Mesothelial cell of epicardium (in vitro differentiated cells): ENCODE results near the gene OTOG. TPM values are rescaled to one million over a fixed set of nuclear protein-coding genes. Genes with fewer than 3 reads are reported as not detected.

Experiments used
- DNase-seq, 2 experiments: peaks; one replicate each; pipeline ENCODE4 v3.0.0; 2021; ENCODE audit warnings: low spot score in 2 of 2; ENCODE audit not compliant: unreplicated experiment in 2 of 2
- H3K27ac Mint-ChIP-seq: 2 replicates; pipeline ENCODE4 v1.8.0; 2021; ENCODE audit warnings: mixed read lengths
- H3K27me3 Mint-ChIP-seq: 2 replicates; pipeline ENCODE4 v1.8.0; 2021; ENCODE audit warnings: low read depth, mixed read lengths
- H3K36me3 Mint-ChIP-seq: 2 replicates; pipeline ENCODE4 v1.8.0; 2021; ENCODE audit warnings: mixed read lengths
- H3K4me1 Mint-ChIP-seq: 2 replicates; pipeline ENCODE4 v1.8.0; 2021; ENCODE audit warnings: mixed read lengths
- H3K4me3 Mint-ChIP-seq: 2 replicates; pipeline ENCODE4 v1.8.0; 2021; ENCODE audit warnings: mild to moderate bottlenecking, moderate library complexity, mixed read lengths
- H3K9me3 Mint-ChIP-seq: 2 replicates; pipeline ENCODE4 v1.8.0; 2021; ENCODE audit warnings: mixed read lengths
- CTCF ChIP-seq: fragments of 200-600 bp; sonication (generic); IDR thresholded peaks from one replicate; pipeline ENCODE4 v1.5.0; 2021; ENCODE audit warnings: antibody characterized with exemption; ENCODE audit not compliant: unreplicated experiment
- total RNA-seq: library from RNA; stranded (reverse); gene quantifications from 3 replicates; pipeline ENCODE4 v1.2.1, GENCODE V29; 2021

OTOG gene
- total RNA-seq, 1 donor from 2014 or later: 1.8 TPM

- TF ChIP-seq CTCF: no peak
- Mint-ChIP-seq H3K4me3 (no peak overlapping the region), H3K27me3 (peaks cover 47% of the 10 kb centered on the region), H3K4me1 (no peaks in the 10 kb centered on the region), H3K27ac (no peak overlapping the region), H3K9me3 (no peaks in the 10 kb centered on the region), H3K36me3 (no peaks in the 10 kb centered on the region)
- no peak for DNase-seq
These were observed 17.9 kb upstream of the OTOG start for GRCh38 chr11:17528906-17529843.

GRCh38 chr11:17529844-17530185, 17.2 kb upstream of the OTOG start:
- no peaks in the 10 kb centered on the region for H3K36me3 Mint-ChIP-seq
- H3K9me3 Mint-ChIP-seq: no peaks in the 10 kb centered on the region
- no peaks in the 10 kb centered on the region for H3K4me1 Mint-ChIP-seq
- DNase-seq: no peak
- H3K27me3 Mint-ChIP-seq: peaks cover 44% of the 10 kb centered on the region
- no peak for TF ChIP-seq CTCF
- no peak overlapping the region for H3K4me3 Mint-ChIP-seq
- H3K27ac Mint-ChIP-seq: no peak overlapping the region

- DNase-seq: no peak
- no peaks in the 10 kb centered on the region for H3K9me3 Mint-ChIP-seq
- TF ChIP-seq CTCF: no peak
- H3K27me3 Mint-ChIP-seq: peaks cover 51% of the 10 kb centered on the region
- no peak overlapping the region for H3K4me3 Mint-ChIP-seq
- H3K4me1 Mint-ChIP-seq: no peaks in the 10 kb centered on the region
- H3K27ac Mint-ChIP-seq: no peak overlapping the region
- H3K36me3 Mint-ChIP-seq: no peaks in the 10 kb centered on the region
These were observed 15.9 kb upstream of the OTOG start for GRCh38 chr11:17531071-17531600.

DNA sequence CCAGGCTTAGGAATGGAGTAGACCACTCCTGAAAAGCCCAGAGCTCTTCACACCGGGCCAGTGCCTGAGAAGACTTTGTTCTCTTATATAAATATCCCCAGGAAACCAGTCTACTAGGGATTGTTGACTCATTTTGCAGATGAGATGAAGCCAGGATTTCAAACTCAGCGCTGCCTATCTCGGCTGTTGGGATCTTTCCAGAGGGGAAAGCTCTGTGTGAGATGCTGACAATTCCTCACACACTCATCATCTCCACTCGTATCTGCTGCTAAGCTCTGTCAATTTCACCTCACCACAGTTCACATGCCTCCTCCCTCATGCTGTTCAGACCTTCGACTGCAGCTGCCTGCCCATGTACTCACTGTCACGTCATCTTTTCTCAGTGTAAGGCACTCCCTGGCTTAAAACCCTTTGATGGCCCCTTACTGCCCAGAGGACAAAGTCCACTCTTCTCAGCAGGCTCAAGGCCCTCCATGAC, 15.4 kb upstream of the OTOG start:
- TF ChIP-seq CTCF: no peak
- Mint-ChIP-seq H3K27ac (no peak overlapping the region), H3K9me3 (no peaks in the 10 kb centered on the region), H3K36me3 (no peaks in the 10 kb centered on the region), H3K4me1 (no peaks in the 10 kb centered on the region), H3K27me3 (peaks cover 54% of the 10 kb centered on the region), H3K4me3 (no peak overlapping the region)
- no peak for DNase-seq

GRCh38 chr11:17532784-17533183, 14.3 kb upstream of the OTOG start:
- no peaks in the 10 kb centered on the region for H3K4me1 Mint-ChIP-seq
- no peak for TF ChIP-seq CTCF
- DNase-seq: no peak
- no peaks in the 10 kb centered on the region for H3K36me3 Mint-ChIP-seq
- H3K27ac Mint-ChIP-seq: no peak overlapping the region
- H3K27me3 Mint-ChIP-seq: peaks cover 64% of the 10 kb centered on the region
- no peaks in the 10 kb centered on the region for H3K9me3 Mint-ChIP-seq
- H3K4me3 Mint-ChIP-seq: no peak overlapping the region
